NCI-H226 (cell line): ENCODE measurements around the gene LAMC3.
"Not testable (repeated sequence)": the region's sequence is repeated elsewhere in the genome, so short reads cannot be mapped to it uniquely, and the experiment has no call there.

Experiments
- DNase-seq: peaks from one replicate; pipeline ENCODE4 v3.0.0-alpha.2; 2015

LAMC3 gene

GRCh38 chr9:131084661-131085369, 75.8 kb downstream of the LAMC3 start:
- DNase-seq = no peak

- DNase-seq = no peak
These were observed 76.6 kb downstream of the LAMC3 start for GRCh38 chr9:131085370-131086122.

GRCh38 chr9:131087354-131087893, 78.5 kb downstream of the LAMC3 start:
- DNase-seq = no peak

DNA sequence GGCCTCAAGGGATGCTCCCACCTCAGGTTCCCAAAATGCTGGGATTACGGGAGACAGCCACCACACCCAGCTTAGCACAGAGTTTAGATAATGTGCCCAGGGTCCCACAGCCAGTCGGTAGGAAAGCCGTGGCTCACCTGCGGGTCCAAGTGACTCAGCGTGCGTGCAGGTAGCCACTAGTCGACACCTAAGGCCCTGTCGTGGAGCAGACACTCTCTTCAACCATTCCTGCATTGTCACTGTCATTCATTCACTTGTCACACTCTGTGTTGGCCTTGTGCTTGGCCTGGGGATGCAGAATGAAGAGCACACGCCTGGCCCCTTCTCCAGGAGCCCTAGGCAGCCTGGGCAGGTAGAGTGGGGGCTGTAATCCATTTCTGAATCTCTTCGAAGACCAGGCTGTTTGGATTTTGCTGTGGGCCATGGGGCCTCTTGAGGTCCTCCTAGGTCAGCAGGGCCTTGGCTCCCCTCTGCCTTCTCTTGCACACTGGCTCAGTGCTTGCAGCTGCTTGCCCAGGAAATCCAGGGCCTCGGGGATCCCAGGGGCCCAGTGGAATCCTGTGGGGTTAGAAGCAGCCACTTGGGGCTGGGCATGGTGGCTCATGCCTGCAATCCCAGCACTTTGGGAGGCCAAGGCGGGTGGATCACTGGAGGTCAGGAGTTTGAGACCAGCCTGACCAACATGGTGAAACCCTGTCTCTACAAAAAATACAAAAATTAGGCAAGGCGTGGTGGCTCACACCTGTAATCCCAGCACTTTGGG, 81.2 kb downstream of the LAMC3 start:
- DNase-seq = no peak

DNA sequence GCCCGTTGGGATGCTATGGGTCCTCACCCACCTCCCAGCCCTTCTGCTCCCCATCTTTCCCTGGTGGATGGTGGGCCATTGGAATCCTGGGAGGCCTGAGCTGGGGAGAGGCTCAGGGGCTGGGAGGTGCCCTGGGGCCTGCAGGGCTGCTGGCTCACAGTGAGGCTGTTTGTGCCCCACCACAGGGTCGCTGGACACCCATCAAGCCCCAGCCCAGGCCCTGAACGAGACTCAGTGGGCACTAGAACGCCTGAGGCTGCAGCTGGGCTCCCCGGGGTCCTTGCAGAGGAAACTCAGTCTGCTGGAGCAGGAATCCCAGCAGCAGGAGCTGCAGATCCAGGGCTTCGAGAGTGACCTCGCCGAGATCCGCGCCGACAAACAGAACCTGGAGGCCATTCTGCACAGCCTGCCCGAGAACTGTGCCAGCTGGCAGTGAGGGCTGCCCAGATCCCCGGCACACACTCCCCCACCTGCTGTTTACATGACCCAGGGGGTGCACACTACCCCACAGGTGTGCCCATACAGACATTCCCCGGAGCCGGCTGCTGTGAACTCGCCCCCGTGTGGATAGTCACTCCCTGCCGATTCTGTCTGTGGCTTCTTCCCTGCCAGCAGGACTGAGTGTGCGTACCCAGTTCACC, 82.5 kb downstream of the LAMC3 start:
- no peak for DNase-seq

DNA sequence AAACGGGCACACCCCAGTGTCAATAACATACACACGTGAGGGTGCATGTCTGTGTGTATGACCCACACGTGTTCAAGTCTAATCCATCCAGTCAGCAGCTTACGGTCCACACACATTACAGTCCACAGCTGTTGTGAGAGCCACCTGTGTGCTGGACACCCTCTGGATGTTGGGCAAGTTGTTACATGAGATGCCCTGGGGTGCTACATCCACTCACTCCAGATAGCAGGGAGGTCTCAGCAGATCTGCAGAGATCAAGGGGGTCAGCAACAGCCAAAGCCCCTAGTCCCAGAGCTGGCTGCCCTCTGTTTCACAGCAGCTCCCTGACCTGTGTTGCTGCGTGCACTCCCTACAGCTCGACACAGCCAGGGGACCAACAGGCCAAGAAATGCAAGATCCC, 83.1 kb downstream of the LAMC3 start:
- no peak for DNase-seq

GRCh38 chr9:131092548-131093440, 83.8 kb downstream of the LAMC3 start:
- DNase-seq = no peak

- no peak for DNase-seq
These were observed 85.0 kb downstream of the LAMC3 start for GRCh38 chr9:131094015-131094414.

GRCh38 chr9:131094622-131095021, 85.6 kb downstream of the LAMC3 start:
- DNase-seq = no peak

DNA sequence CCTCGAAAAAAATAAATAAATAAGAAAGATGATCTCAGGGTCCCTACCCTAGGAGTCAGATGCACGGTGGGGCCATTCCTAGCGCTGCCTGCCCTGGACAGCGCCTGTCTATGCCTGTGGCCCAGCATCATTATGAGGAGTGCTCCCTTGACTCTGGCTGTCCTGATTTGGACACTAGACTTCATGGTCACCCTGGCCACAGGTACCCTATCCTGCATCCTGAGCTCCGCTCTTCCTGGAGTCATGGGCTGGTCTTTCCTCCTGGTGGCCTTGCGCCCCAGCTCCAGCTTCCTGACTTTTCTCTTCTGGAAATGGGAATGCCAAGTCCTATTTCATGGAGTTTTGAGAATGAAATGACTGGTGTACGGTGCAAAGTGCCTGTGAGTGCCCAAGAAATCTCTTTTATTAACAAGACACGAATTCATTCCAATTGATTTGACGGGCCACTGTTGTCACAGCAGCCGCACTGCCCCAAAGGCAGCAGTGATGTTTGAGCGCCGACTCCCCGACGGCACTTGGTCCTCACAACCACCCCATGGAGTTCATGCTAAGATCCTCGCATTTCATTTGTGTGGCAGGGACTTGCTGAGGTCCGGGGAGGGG, 86.8 kb downstream of the LAMC3 start:
- DNase-seq = no peak

DNA sequence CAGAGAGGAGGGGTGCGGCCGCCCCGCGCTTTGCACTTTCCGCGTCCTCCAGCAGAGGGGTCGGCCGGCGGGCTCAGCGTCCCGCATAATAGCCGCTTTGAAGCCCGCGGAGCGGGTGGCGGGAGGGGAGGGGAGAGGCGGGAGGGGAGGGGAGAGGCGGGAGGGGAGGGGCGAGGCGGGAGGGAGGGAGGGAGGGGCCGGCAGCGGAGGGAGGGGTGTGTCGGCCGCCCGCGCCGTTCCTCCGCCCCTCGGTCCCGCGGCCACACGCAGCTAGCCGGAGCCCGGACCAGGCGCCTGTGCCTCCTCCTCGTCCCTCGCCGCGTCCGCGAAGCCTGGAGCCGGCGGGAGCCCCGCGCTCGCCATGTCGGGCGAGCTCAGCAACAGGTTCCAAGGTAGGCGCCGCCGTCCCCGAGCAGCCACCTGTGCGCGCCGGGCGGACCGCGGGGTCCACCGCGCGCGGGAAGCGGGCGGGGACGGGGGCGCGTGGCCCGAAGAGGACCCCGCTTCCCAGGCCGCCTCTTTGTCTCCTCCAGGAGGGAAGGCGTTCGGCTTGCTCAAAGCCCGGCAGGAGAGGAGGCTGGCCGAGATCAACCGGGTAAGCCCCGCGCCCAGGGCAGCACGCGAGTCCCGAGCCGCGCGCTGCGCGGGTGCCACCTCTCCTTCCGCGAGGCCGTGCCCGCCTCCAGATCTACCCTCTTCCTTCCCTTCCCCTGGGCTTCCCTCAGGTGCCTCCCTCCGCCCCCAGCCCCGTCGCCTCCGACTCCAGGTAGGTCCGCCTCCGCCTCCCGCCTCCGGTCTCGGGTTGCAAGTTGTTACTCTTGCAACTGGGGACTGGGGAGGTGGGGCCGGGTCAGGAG, 87.5 kb downstream of the LAMC3 start, which contains the start of gene AIF1L:
TSS of gene AIF1L (plus strand) at position 263 of the 857 bp plus-strand sequence. CDS start at position 362, 99 bp downstream.
- no peak for DNase-seq

GRCh38 chr9:131097126-131097947, 88.4 kb downstream of the LAMC3 start:
- no peak for DNase-seq

GRCh38 chr9:131097948-131098278, 88.9 kb downstream of the LAMC3 start:
- DNase-seq = no peak

- DNase-seq = no peak
These were observed 89.6 kb downstream of the LAMC3 start for GRCh38 chr9:131098391-131099101.

DNA sequence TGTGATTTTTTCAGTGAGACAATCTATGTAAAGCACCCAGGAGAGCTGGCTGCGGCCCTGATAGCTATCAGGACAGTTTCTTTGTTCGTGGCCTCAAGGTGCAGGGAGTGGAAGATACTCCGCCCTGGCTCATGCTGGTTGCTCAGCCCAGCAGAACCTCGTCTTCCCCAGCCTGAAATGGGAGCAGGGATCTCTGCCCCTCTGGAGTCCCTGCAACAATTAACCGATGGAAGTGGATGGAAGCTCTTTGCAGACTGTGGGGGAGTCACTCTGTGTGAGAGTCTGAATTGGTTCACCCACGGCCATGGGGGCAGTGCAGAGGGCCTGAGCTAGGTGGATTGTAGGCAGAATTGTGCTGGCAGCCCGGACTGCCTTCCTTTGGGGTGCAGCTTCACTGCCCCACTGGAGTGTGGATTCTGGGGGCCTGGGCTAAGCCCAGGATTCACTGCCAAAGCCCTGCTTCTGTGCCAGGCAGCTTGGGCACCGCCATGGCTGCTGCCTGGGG, 90.2 kb downstream of the LAMC3 start:
- no peak for DNase-seq

- not testable (repeated sequence) for DNase-seq
These were observed 90.9 kb downstream of the LAMC3 start for GRCh38 chr9:131099845-131100244.

- no peak for DNase-seq
These were observed 91.5 kb downstream of the LAMC3 start for GRCh38 chr9:131100445-131100844.

GRCh38 chr9:131101207-131101964, 92.4 kb downstream of the LAMC3 start:
- DNase-seq = no peak
